Jurkat, Clone E6-1 (cell line): ENCODE results near the gene IFITM10.

Source experiments
- DNase-seq: peaks from one replicate; pipeline ENCODE4 v3.0.0-alpha.2; 2011; ENCODE audit warnings: low read depth, low spot score
- H3K4me3 ChIP-seq: 2 replicates; pipeline ENCODE4 v1.5.1; 2011; ENCODE audit warnings: mild to moderate bottlenecking, low read length, control low read depth, moderate library complexity

The IFITM10 gene

DNA sequence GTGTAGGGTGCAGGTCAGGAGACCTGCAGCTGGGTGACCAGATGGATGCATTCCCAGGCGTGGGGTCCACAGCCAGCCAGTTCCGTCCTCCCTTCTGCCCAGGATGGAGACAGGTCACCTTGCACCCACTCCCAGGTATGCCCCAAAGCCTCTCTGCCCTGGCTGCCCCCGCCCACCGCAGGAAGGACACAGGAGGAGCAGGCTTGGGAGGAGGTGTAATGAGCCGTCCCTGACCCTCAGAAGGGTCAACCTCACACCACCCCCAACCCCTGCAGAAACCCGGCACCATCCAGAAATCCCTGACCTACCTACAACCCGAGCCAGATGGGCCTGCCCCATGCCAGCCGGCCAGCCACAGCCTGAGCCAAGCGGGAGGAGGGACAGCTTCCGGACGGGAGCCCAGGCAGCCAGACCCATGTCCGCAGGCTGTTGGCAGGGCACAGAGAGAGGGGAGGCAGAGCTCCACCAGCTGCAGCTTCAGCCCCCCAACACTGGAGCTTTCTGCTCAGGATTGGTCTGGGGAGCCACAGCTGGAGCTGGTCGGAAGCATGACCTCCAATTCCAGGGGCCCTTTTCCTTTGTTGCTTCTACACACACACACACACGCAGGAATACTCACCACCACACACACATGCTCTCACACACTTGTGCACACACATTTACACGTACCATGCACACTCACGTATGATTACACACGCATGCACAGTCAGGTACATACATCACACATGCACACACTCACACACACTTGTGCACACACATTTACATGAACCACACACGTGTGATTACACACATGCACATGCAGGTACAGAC, 5.3 kb downstream of the IFITM10 start:
- no peak overlapping the region for H3K4me3 ChIP-seq
- no peak for DNase-seq

DNA sequence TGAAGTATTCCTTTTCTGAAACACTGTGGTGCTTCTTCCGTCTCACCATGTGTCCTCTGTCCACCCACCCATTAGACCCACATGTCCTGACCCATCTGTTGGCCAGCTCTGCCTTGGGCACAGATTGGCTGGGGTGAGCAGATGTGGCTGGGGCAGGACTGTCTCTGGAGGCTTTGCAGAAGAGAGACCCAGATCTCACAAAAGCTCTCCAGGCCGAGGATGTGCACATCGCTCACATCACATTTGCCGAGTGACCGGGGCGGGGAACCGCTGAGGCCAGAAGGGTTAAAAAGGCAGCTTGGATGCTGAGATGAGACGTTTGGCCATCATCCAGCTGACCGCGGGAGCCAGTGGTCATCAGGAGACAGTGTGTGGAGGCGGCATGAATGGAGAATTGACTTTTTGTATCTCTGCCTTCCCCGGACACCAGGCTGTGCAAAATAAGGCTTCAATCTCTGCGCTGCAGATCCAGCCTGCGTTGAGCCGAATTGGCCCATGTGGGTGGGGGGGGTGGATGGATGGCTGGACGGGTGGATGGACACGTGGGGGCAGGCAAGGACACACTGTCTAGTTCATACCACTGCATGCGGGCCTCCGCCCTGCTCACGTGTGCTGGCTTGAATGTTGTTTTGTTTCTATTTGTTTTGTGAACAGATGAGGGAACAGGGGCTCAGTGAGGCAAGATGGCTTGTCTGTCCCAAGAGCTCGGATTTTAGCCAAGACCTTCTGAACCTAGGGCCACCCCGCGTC, 6.1 kb downstream of the IFITM10 start:
- H3K4me3 ChIP-seq: no peak overlapping the region
- DNase-seq: no peak

DNA sequence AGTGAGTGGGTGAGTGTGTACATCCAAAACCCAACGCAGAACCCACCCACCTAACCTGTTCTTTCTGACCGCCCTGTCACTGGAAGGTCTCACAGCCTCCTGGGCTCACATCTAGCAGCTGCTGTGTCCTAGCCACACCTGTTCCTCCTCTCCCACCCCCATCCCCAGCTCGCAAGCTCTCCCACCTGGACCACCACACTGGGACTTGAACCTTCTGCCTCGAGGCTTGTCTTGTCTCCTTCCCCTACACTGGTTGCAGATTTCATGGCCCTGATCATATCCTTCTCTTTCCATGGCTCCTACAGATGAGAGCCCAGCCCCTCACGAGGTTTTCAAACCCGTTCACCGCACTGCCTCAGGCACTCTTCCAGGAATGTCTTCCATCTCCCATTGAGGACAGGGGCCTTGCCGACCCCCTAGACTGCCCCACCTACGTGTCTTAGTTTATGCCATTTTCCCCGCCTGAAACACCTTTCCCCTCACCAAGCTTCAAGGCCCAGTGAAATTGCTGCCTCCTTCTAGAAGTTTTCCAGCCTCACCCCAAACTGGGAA, 6.7 kb downstream of the IFITM10 start:
- H3K4me3 ChIP-seq: no peak overlapping the region
- no peak for DNase-seq

DNA sequence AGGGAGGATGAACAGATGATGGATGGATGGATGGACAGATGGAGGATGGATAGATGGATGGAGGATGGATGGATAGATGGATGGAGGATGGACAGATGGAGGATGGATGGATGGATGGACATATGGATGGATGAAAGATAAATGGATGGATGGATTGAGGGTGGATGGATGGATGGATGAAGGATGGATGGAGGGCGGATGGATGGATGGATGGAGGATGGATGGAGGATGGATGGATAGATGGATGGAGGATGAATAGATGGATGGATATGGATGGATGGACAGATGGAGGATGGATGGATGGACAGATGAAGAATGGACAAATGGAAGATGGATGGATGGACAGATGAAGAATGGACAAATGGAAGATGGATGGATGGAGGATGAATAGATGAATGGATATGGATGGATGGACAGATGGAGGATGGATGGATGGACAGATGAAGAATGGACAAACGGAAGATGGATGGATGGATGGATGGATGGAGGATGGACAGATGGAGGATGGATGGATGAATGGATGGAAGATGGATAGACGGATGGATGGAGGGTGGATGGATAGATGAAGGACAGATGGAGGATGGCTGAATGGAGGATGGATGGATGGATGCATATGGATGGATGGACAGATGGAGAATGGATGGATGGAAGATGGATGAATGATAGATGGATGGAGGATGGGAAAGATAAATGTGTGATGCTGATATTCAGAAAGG, 7.4 kb downstream of the IFITM10 start:
- no peak overlapping the region for H3K4me3 ChIP-seq
- no peak for DNase-seq

DNA sequence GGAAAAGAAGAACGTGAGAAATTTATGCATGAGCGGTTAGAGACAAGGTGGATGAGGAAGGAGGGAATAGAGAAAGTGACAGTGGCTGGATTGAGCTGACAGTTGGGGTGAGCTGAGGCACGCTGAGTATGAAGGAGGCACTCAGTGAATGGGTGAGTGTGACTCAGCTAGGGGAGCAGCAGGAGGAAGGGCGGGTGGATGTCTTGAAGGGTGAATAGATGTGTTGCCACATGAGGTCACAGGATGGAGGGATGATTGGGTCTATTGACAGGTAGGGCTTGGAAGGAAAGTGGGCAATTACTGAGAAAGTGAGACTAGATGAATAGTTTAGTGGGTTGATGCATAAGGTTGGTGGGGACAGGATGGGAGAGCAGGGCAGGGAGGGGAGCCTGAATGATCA, 8.0 kb downstream of the IFITM10 start:
- no peak for DNase-seq
- H3K4me3 ChIP-seq: no peak overlapping the region

DNA sequence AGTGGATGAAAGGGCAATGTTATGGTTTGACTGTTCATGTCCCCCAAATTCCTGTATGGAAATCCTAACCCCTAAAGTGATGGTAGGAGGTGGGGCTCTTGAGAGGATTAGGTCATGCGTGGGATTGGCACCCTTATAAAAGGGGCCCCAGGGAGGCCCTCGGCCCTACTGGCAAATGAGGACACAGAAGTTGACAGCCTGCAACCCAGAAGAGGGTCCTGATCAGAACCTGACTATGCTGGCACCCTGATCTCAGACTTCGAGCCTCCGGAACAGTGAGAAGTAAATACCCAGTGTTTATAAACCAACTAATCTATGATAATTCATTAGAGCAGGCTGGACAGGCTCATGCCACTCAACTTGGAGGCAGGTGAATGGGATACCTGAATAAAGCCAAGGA, 8.7 kb downstream of the IFITM10 start:
- no peak overlapping the region for H3K4me3 ChIP-seq
- DNase-seq: no peak

DNA sequence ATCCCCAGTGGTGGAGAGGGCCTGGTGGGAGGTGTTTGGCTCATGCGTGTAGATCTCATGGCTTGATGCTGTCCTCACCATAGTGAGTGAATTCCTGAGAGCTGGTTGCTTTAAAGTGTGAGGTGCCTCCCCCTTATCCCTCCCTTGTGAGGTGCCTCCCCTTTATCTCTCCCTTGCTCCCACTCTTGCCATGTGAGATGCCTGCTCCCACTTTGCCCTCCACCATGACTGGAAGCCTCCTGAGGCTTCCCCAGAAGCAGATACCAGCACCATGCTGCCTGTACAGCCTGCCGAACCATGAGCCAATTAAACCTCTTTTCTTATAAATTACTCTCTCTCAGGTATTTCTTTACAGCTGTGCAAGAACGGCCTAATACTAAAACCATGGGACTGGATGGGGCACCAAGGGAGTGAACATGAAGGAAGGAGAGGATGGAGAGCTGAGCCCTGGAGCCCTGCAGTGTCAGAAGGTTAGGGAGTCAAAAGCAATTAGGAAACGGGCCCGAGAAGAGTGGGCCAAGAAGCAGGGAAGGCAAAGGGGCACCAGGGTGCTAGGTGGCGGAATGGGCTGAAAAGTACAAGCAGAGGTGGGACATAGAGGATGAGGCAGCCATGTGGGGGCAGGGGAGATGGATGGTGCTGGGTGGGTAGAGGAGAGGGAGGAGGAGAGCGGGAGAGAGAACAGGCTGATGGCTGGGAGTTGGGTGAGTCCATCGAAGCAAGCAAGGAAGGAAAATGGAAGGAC, 9.4 kb downstream of the IFITM10 start:
- DNase-seq: no peak
- no peak overlapping the region for H3K4me3 ChIP-seq

DNA sequence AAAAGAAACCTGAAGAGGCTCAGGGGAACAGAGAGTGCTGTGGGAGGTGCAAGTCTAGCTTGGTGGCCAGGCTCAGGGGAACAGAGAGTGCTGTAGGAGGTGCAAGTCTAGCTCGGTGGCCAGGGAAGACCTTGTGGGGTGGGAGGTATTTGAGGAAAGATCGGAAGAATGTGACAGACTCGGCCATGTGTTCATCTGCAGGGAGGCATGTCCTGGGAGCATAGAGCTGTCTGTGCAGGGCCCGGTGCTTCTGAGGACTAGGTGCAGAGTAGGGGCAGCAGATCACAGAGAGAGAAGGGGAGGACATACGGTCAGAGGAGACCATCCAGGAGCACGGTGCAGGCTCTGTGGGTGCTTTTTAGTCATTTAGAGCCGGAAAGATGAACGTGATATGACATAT, 10.8 kb downstream of the IFITM10 start:
- no peak overlapping the region for H3K4me3 ChIP-seq
- no peak for DNase-seq

DNA sequence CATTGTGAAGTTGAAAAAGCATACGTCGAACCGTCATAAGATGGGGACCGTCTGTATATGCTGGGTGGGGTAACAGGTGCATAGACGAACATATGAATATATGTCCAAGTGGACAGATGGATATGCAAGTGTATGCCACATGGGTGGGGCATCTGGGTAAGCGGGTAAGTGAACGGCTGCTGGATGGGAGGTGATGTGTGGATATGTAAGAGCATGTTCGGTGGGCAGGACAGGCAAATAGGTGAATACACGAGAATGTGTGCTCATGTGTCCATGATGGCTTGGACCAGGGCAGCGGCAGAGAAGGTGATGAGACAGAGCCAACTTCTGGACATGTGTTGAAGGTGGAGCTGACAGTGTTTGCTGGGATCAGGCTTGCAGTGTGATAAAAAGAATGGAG, 12.0 kb downstream of the IFITM10 start:
- no peak for DNase-seq
- H3K4me3 ChIP-seq: no peak overlapping the region

DNA sequence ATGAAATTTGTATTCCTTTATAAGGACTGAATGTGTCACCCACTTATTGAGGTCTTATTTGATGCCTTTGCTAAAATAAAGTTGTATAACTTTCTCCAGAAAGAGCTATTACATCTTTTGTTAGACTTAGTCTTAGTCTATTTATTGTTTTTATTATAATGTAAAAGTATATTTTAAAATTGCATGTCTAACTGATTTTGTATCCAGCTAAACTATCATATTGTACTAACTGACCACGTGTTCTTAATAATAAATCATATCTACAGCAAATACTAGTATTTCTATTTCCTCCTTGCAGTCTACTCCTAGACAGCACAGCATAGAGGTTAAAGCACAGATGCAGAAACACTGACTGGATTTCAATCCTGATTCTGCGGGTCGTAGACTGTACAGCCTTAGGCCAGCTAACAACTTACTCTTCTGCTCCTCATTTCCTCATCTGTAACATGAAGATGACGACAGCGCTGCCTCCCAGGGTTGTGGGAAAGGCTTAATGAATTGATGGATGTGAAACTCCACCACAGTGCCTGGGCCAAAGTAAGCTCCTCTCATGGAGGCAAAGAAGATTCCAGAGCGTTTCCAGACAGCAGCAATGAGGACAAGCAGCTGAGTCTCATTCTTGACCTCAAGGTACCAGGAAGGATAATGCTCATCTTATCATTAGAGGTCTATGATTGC, 13.2 kb downstream of the IFITM10 start:
- no peak overlapping the region for H3K4me3 ChIP-seq
- no peak for DNase-seq

DNA sequence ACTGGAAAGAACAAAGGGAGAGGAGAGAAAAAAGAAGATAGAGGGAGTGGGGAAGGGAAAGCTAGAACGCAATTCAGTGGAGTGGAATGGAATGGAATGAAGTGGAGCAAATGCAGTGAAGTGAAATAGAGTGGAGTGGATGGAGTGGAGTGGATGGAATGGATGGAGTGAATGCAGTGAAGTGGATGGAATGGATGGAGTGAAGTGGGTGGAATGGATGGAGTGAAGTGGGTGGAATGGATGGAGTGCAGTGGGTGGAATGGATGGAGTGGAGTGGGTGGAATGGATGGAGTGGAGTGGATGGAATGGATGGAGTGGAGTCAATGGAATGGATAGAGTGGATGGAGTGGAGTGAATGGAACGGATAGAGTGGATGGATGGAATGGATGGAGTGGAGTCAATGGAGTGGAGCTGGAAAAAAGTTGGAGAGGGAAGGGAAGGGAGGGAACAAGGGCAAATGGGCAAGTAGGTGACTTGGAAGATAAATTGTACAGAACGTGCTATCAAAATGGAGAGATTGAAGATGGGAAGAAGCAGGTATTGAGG, 13.9 kb downstream of the IFITM10 start:
- H3K4me3 ChIP-seq: no peak overlapping the region
- DNase-seq: no peak

DNA sequence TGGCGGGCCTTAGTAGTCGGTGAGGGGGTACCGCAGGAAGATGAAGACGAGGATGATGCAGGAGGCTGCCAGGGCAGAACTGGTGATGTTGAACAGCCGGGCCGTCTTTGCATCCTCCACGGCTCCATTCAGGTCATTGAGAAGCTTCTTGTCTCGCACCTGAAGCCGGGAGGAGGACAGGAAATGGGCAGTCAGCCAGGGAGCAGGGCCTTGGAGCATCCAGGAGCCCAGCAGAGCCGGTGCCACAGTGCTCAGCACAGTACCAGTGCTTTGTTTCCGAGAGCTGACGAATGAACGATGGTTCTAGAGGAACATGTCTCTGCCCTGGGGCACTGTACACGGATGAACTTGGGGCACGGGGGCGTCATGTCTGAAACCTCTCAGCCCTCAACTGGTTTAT, 15.1 kb downstream of the IFITM10 start:
- no peak overlapping the region for H3K4me3 ChIP-seq
- DNase-seq: no peak

DNA sequence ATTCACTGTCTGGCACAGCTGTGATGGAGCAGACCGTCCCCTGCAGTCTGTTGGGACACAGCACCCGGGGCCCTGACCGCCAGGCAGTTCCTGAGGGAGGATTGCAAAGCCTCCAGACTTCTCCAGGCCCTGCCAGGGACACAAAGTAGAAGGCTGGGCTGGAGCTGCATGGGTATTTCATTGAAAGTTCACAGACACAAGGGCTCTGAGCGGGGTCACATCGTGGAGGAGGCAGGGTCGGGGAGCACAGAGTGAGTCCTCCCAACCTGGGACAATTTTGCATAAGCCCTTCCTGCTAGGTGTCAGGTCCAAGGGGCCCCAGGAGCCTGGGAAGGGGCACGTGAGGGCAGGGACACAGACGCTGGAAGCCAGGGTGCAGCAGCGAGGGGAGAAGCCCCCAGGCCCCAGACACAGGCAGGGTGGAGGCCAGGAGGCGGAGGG, 15.7 kb downstream of the IFITM10 start:
- no peak for DNase-seq
- H3K4me3 ChIP-seq: no peak overlapping the region

DNA sequence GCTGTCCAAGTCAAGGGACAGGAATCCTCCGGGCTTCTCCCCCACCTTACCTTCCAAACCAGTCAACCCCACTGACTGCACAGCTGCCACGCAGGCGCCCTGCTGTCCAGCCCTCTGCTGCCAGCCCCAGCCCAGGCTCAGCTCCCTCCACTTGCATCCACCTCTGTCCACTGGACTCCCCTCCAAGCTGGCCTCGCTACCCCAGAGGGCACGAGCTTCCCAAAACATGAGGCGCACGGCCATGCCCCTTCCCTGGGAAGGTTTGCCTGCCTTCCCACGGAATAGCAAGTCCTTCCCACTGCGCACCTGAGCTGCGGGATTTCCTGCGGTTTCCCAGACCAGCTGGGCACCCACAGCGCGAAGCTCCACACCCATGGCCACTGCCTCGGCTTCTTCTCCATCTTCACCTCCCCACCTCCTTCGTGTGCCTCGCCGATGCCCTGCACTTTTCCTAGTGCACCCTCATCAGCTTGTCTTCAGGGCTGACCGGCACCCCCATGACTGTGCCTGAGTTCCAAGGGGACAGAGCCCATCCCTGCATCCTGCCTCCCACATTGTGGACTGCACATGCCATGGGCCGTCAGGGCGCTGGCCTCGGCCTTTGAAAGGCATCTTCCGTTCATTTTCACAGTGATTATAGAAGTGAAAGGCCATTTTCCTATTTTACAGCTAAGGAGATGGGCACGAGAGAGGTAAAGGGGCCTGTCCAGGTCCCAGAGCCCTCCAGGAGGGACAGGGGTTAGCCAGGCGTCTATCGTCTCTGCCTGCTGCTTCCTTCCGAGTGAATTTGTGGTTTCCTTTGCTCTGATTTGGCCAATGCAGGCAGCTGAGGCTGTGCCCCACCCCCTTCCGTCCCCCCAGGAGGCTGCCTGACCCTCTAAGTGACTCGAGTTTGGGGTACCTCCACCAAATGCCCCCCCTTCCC, 16.4 kb downstream of the IFITM10 start:
- no peak for DNase-seq
- H3K4me3 ChIP-seq: no peak overlapping the region

DNA sequence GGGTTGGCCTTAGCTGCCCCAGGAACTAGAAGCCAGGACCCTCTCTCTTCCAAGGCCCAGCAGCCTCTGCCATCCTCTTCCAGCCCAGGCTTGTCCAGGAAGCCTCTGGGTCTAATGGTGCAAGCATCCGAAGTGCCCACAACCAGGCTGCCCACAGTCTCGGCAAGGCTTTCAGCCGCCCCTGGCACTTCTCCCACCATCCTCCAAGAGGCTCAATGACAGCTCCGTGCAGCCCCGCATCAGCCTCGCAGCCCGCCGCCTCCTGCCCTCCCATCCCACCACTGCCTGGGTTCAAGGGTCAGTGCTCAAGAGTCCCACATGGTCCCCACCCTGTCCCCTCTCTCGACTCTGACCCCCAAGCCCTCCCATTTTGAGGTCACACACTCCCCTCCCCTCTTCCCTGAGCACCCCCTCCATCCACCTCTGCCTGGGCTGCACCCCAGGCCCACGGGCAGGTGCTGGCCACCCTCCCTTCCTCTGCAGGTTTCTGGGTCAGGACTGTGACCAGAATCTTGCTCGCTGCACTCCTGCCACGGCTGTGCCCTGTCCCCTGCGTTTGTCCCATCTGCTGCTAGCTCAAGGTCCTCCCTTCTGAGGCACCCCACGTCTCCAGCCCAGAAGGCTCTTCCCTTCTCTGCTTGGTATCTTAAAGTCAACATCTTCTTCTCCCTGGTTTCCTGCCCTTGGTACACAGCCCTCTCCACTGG, 17.2 kb downstream of the IFITM10 start:
- DNase-seq: no peak
- H3K4me3 ChIP-seq: no peak overlapping the region

DNA sequence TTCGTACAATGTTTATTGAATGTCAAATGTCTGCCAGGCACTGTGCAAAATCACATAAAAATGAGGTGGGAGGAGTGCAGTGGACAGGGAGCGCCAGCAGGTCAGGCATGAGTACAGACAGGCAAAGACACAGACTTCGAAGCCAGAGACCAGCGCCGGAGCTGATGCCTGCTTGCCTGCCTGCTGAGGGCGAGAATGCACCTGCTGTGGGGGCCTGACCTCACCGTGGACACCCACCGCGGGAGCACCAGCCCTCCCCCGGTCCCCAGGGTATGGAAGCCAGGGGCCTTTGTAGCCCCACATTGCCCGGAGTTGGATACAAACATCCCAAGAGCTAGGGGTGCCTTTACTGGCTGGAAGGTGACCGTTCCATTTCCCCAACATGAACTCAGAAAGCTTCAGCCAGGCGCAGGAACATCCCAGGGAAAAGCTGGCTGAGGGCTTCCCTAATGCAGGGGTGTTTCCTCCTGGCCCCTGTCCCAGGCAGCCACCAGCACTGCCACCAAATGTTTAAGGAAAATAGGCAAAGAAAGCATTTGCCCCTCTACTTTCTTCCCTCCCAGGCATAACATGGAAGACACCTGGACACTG, 17.9 kb downstream of the IFITM10 start:
- H3K4me3 ChIP-seq: no peak overlapping the region

More for the DNA sequence above, 17.9 kb downstream of the IFITM10 start:
- no peak for DNase-seq
